ELR (cell line): ENCODE measurements around the gene TNIK.

Experiments
- DNase-seq: peaks from one replicate; pipeline ENCODE4 v3.0.0-alpha.2; 2015; ENCODE audit warnings: low read depth

The TNIK gene

DNA sequence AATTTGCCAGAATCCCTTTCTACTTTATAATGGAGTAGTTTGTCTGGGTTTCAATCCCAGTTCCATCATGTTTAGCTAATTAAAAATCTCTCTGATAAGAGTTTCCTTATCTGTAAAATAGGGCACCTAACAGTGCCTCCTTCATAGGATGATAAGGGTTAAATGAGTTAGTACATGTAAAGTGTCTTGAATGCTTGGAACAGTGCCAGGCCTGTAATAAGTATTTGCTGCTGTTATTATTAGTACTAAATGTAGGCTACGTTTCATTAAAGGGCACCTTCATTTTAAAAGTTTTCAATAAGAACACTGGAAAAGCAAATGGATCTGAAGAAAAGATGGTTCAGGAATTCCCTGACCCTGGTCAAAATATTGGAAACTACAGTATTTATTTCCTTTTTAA is 421.9 kb downstream of the TNIK start:
- no peak for DNase-seq

- peak; percentile 93 for DNase-seq
Observed at GRCh38 chr3:171028779-171029232, 431.4 kb downstream of the TNIK start.

DNA sequence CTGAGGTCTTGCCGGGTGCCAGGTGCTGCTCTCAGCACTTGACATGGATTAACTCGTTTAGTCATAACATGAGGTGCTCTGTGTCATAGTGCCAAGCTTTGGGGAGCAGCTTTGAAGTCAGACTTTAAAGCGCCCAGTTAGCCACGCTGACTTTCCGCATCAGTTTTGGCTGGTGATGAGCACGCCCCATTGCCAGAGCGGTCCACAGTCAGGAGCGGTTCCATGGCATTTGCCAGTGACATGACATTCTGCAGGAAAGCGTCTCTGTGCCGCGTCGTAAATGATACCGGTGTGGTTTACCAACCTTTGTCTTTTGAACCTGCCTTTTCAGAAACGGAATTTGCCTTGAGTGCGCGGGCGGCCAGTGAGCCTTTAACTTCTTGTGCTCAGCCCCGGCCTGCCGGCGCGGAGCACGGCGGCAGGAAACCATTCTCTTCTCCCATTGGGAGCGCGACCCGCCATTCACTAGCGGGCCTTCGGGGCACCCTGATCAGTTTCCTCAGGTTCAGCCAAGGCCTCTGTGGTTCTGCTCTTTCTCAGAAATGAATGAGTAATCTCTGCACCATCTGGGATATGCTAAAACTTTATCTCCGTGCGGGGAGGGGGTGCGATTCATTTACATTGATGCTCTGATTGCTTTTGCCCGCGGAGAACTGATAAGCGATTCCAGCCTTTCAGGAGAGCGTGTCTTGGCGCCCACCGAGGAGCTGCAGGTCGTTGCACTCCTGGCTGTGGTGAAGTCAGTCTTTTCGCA is 432.0 kb downstream of the TNIK start:
- DNase-seq: peak; percentile 95

DNA sequence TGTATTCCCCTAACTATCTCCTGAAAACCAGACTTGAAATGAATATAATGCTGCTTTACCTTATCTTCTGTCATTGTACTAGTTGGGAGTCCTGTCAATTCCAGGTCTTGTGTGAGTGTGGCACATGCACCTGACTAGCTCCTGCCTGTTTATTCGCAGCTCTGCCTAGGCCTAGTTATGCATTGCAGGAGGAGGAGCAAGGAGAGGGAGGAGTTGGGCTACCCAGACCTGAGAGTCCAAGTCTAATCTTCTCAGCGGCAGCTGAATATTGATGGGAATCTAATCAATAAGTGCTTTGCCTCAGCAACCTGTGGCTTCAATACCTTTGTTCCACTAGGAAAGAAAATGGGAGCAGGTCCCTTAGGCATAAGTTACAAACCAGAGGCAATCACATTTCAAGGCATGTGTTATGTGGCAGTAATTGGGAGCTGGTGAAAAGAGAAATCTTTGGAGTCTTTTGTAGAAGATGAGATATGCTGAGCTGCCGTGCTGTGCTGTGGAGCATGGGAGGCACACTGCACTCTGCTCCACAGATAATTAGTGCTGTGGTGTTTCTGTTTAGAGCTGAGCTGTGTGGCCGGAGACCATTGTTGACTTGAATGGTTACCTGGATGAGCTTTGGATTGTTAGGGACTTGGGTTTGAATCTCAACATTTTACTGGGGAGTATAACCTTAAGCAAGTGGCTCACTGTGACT is 433.5 kb downstream of the TNIK start, which contains the start of gene SLC2A2:
Gene SLC2A2 (minus strand): TSS at position 124 of the 697 bp plus-strand sequence. CDS start 50 bp downstream, at position 74.
- DNase-seq: no peak

DNA sequence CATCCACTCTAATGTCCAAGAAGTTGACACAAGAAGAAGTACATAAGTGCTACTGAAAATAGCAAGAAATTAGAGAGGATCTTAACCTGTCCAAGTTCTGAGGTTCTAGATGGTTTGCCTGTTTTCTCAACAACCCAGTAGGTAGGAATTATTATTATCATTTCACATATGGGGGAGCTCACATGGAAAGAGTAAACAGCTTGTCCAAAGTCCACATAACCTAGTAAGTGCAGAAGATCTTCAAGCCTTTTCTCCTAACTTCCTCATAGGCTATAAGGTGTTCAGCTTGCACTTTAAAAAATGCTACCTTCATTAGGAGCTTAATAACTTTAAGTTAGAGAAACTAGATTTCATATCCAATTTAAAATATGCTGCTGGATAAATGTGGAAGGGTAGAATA is 436.6 kb downstream of the TNIK start:
- no peak for DNase-seq

DNA sequence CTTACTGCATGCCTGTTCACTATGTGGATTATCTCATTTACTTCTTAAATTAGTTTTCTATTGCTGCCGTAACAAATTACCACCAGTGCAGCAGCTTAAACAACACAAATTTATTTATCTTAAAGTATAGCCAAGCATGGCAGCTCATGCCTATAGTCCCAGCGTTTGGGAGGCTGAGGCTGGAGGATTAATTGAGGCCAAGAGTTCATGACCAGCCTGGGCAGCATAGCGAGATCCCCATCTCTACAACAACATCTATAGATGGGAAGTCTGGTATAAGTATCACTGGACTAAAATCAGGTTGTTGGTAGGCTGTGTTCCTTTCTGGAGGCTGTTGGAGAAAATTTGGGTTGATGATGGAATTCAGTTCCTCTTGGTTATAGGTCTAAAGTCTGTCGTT is 438.8 kb downstream of the TNIK start:
- no peak for DNase-seq

DNA sequence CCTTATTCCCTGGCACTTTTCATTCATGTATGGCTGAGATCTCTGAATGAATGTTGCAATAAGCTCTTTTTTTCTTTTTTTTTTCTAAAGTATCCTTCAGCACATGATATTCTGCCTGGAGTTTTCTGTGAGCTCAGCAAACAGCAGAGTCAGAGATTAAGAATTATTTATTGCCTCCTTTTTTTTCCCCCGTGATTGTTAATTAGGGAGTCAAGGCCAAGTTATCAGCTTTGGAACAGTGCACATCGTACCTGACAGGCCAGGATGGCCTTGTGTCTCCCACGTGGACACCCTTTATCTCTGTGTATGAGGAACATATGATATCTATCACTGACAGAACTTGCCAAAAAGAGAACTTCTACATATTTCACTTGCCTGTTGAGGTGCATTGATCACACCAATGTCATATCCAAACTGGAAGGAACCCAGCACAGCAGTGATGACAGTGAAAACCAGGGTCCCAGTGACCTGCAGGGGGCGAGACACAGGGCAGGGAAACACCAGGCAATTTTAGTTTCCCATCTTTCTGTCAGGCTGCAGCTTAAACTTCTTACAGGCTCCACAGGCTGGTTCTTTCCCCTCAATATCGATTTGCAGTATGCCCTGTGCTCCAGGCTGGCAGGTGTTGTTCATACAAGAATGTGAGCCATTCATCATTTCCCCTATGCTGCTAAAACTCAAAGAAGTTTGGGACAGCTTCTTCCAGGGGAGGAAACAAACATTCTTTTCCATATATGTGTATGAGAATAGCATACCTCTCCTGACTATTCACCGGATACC is 441.9 kb downstream of the TNIK start:
- DNase-seq: peak; percentile 15

- no peak for DNase-seq
Observed at GRCh38 chr3:171013822-171014748, 446.1 kb downstream of the TNIK start.

DNA sequence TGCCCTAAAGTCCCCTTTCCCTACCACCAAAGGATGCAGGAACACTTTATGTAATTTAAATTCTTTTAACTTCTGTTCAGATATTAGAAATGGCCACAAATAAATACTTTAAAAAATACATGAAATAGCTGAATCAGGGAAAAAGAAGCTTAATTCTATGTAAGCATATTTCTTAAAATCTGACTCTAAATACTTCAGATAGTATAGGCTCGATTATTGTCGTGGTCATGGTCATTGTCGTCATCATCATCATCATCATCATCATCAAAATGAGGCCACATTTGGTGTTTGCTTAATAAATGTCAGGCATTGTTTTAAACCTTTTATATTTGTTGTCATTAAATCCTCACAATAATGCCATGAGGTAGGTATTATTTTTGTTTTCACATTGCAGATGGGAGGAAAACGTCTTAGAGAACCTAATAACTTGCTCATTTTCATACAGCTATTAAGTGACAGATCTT is 448.3 kb downstream of the TNIK start:
- DNase-seq: no peak
